IMR-90 (cell line): ENCODE data around the gene NPW. TPM values are rescaled to one million over a fixed set of nuclear protein-coding genes. Genes with fewer than 3 reads are reported as not detected.
A peak's percentile ranks its signal among the peaks of the same experiment; 100 is the strongest.

Experiments
- ATAC-seq: fragments of 200-7000 bp; cut with Tn5 transposase; 2 replicates; pipeline ENCODE4 v1.9.1; 2020; ENCODE audit warnings: low read depth, mild to moderate bottlenecking, moderate library complexity
- BruUV-seq: library from RNA; stranded (reverse); fragments of 400-500 nt; replicated peaks from 2 replicates; lab custom pipeline; 2021; lab: Mats Ljungman, UMichigan
- CTCF ChIA-PET: fragments of 300-600 bp; formaldehyde crosslinking; extraction: SDS; loops from one replicate; lab custom pipeline; 2021; ENCODE audit warnings: antibody characterized with exemption; lab: Yijun Ruan, JAX
- POLR2A ChIA-PET: fragments of 300-600 bp; sonication (Branson Sonifier 250); formaldehyde crosslinking; loops from one replicate; lab custom pipeline; 2022; ENCODE audit warnings: antibody characterized with exemption; ENCODE audit not compliant: unreplicated experiment; lab: Charles Lee
- DNase-seq: peaks from one replicate; pipeline ENCODE4 v3.0.0; 2013
- H2AFZ ChIP-seq: replicated peaks from 2 replicates; pipeline ENCODE3; 2013; ENCODE audit warnings: low read length, mild to moderate bottlenecking; ENCODE audit not compliant: poor library complexity
- H2AK5ac ChIP-seq: 2 replicates; pipeline ENCODE4 v1.6.1; 2013; ENCODE audit warnings: low read depth, low read length, inconsistent platforms
- H2AK9ac ChIP-seq: replicated peaks from 2 replicates; pipeline ENCODE3; 2013; ENCODE audit warnings: mild to moderate bottlenecking, low read depth, low read length, moderate library complexity; ENCODE audit not compliant: poor library complexity
- H2BK120ac ChIP-seq: 2 replicates; pipeline ENCODE4 v1.6.1; 2013; ENCODE audit warnings: low read depth, low read length, inconsistent platforms
- H2BK15ac ChIP-seq: 3 replicates; pipeline ENCODE4 v1.6.1; 2013; ENCODE audit warnings: low read depth, low read length, inconsistent platforms
- H2BK20ac ChIP-seq: 2 replicates; pipeline ENCODE4 v1.6.1; 2013; ENCODE audit warnings: low read depth, mild to moderate bottlenecking, inconsistent platforms, low read length, moderate library complexity
- H2BK5ac ChIP-seq: 2 replicates; pipeline ENCODE4 v1.6.1; 2013; ENCODE audit warnings: mild to moderate bottlenecking, low read depth, low read length, inconsistent platforms; ENCODE audit not compliant: poor library complexity, severe bottlenecking
- H3K14ac ChIP-seq: replicated peaks from 2 replicates; pipeline ENCODE4 v1.6.1; 2013; ENCODE audit warnings: low read depth, low read length, inconsistent platforms
- H3K18ac ChIP-seq: 2 replicates; pipeline ENCODE4 v1.6.1; 2013; ENCODE audit warnings: low read depth, low read length, control low read depth
- H3K23ac ChIP-seq: 2 replicates; pipeline ENCODE4 v1.6.1; 2013; ENCODE audit warnings: low read depth, low read length, inconsistent platforms
- H3K27ac ChIP-seq: 2 replicates; pipeline ENCODE4 v1.5.1; 2013; ENCODE audit warnings: mild to moderate bottlenecking, control low read depth, low read length; ENCODE audit not compliant: insufficient read depth
- H3K27me3 ChIP-seq: 2 replicates; pipeline ENCODE4 v1.6.1; 2013; ENCODE audit warnings: low read length; ENCODE audit not compliant: control insufficient read depth, insufficient read depth
- H3K36me3 ChIP-seq: 2 replicates; pipeline ENCODE4 v1.6.1; 2013; ENCODE audit warnings: low read length, mixed read lengths; ENCODE audit not compliant: control insufficient read depth, insufficient read depth
- H3K4ac ChIP-seq: 2 replicates; pipeline ENCODE4 v1.6.1; 2013; ENCODE audit warnings: low read depth, low read length, inconsistent platforms
- H3K4me1 ChIP-seq: 2 replicates; pipeline ENCODE4 v1.6.1; 2013; ENCODE audit warnings: low read length, mixed read lengths; ENCODE audit not compliant: control insufficient read depth, insufficient read depth
- H3K4me2 ChIP-seq: 2 replicates; pipeline ENCODE4 v1.6.1; 2013; ENCODE audit warnings: low read depth, mild to moderate bottlenecking, control low read depth, low read length, moderate library complexity
- H3K4me3 ChIP-seq: 2 replicates; pipeline ENCODE4 v1.5.1; 2013; ENCODE audit warnings: low read depth, mild to moderate bottlenecking, control low read depth, low read length, moderate library complexity; ENCODE audit not compliant: insufficient read depth
- H3K56ac ChIP-seq: 2 replicates; pipeline ENCODE4 v1.6.1; 2013; ENCODE audit warnings: low read length, inconsistent platforms; ENCODE audit not compliant: insufficient read depth; ENCODE audit errors: extremely low read depth
- H3K79me1 ChIP-seq, 2 experiments: 2 replicates each; pipeline ENCODE4 v1.6.1; 2013; ENCODE audit warnings: low read length in 2 of 2, inconsistent platforms in 1 of 2, low read depth in 1 of 2
- H3K9ac ChIP-seq: 2 replicates; pipeline ENCODE4 v1.6.1; 2013; ENCODE audit warnings: low read depth, low read length, control low read depth
- H3K9me1 ChIP-seq: 2 replicates; pipeline ENCODE4 v1.6.1; 2013; ENCODE audit warnings: low read length, inconsistent platforms; ENCODE audit not compliant: insufficient read depth
- H3K9me3 ChIP-seq: 2 replicates; pipeline ENCODE4 v1.6.1; 2013; ENCODE audit warnings: low read length; ENCODE audit not compliant: control insufficient read depth, insufficient read depth
- H4K20me1 ChIP-seq: 2 replicates; pipeline ENCODE4 v1.6.1; 2013; ENCODE audit warnings: low read length, inconsistent platforms; ENCODE audit not compliant: insufficient read depth
- H4K5ac ChIP-seq: 2 replicates; pipeline ENCODE4 v1.6.1; 2013; ENCODE audit warnings: mild to moderate bottlenecking, low read depth, low read length, control low read depth
- H4K8ac ChIP-seq, 2 experiments: 2 replicates each; pipeline ENCODE4 v1.6.1; 2013; ENCODE audit warnings: low read depth in 2 of 2, low read length in 2 of 2, control low read depth in 1 of 2, inconsistent platforms in 1 of 2
- H4K91ac ChIP-seq: 2 replicates; pipeline ENCODE4 v1.6.1; 2013; ENCODE audit warnings: low read depth, low read length, inconsistent platforms; ENCODE audit not compliant: insufficient read depth
- BHLHE40 ChIP-seq: fragments of 150-350 bp; IDR thresholded peaks from 2 replicates; pipeline ENCODE4 v1.6.1; 2016; ENCODE audit warnings: mild to moderate bottlenecking, low read depth, low read length
- CEBPB ChIP-seq: IDR thresholded peaks from 2 replicates; pipeline ENCODE4 v1.6.1; 2012; ENCODE audit warnings: low read depth, low read length, improper control_type of control experiment
- CHD1 ChIP-seq: IDR thresholded peaks from 2 replicates; pipeline ENCODE4 v1.6.1; 2012; ENCODE audit warnings: low read depth, low read length, improper control_type of control experiment
- FOS ChIP-seq: fragments of 150-350 bp; IDR thresholded peaks from 2 replicates; pipeline ENCODE4 v1.6.1; 2016; ENCODE audit warnings: low read depth, low read length
- MAFK ChIP-seq: IDR thresholded peaks from 2 replicates; pipeline ENCODE4 v1.6.1; 2012; ENCODE audit warnings: low read depth, low read length, improper control_type of control experiment
- MAZ ChIP-seq: IDR thresholded peaks from 2 replicates; pipeline ENCODE4 v1.6.1; 2012; ENCODE audit warnings: low read depth, mild to moderate bottlenecking, low read length, improper control_type of control experiment, moderate library complexity, borderline replicate concordance
- MXI1 ChIP-seq: IDR thresholded peaks from 2 replicates; pipeline ENCODE4 v1.6.1; 2012; ENCODE audit warnings: low read depth, mild to moderate bottlenecking, low read length, moderate library complexity, borderline replicate concordance
- NFE2L2 ChIP-seq: fragments of 150-350 bp; IDR thresholded peaks from 2 replicates; pipeline ENCODE4 v1.6.1; 2016; ENCODE audit warnings: low read depth, mild to moderate bottlenecking, low read length
- POLR2A ChIP-seq: IDR thresholded peaks from 2 replicates; pipeline ENCODE4 v1.6.1; 2012; ENCODE audit warnings: mild to moderate bottlenecking, low read depth, low read length
- RAD21 ChIP-seq: IDR thresholded peaks from 2 replicates; pipeline ENCODE4 v1.6.1; 2012; ENCODE audit warnings: low read length, improper control_type of control experiment
- RFX5 ChIP-seq: IDR thresholded peaks from 2 replicates; pipeline ENCODE4 v1.8.0; 2012; ENCODE audit warnings: low read depth, mild to moderate bottlenecking, low read length, moderate library complexity
- SMC3 ChIP-seq: fragments of 150-350 bp; IDR thresholded peaks from 2 replicates; pipeline ENCODE4 v1.6.1; 2016; ENCODE audit warnings: low read depth, mild to moderate bottlenecking, antibody characterized with exemption, low read length, moderate library complexity
- WGBS, 2 experiments: methylation state at CpG; one replicate each; pipeline versions ENCODE4 v1.1.5 to v1.1.7; 2013; ENCODE audit warnings: missing lambda C conversion rate in 2 of 2; ENCODE audit not compliant: insufficient read length in 1 of 2; ENCODE audit errors: extremely low coverage in 2 of 2; 5-methylcytosine and 5-hydroxymethylcytosine counted together
- dilution Hi-C: fragments of 300-500 bp; cut with HindIII; formaldehyde crosslinking; loops from one replicate; pipeline ENCODE4 v1.14.3; 2018; ENCODE audit warnings: low sequenced_read_pairs; ENCODE audit not compliant: unreplicated experiment
- in situ Hi-C: fragments of 300-500 bp; cut with MboI; formaldehyde crosslinking; loops from 3 replicates; pipeline ENCODE4 v1.14.3; 2019; ENCODE audit warnings: low sequenced_read_pairs, inconsistent platforms, mixed read lengths
- intact Hi-C: fragments of 100-400 bp; cut with micrococcal nuclease; formaldehyde crosslinking; loops from 2 replicates; pipeline ENCODE4 v1.10.0; 2022
- polyA plus RNA-seq, 3 experiments: library from polyadenylated mRNA; depleted of rRNA; stranded (reverse); fragments of >200 nt; gene quantifications; 2 replicates each; pipeline ENCODE4 v1.2.3, GENCODE V29; 2012; ENCODE audit warnings: low replicate concordance in 1 of 3
- total RNA-seq: library from RNA; depleted of rRNA; stranded (reverse); fragments of >200 nt; gene quantifications from 2 replicates; pipeline ENCODE4 v1.2.3, GENCODE V29; 2012
- TF ChIP-seq, protein P1 (sequence below): fragments of 150-350 bp; IDR thresholded peaks from 2 replicates; pipeline ENCODE4 v1.6.1; 2017; ENCODE audit warnings: mild to moderate bottlenecking, antibody characterized with exemption, low read length, low read depth
- TF ChIP-seq, protein P2 (sequence below): conservative IDR thresholded peaks from 2 replicates; pipeline ENCODE4 v1.5.1; 2012; ENCODE audit warnings: mild to moderate bottlenecking, low read depth, low read length, improper control_type of control experiment
- TF ChIP-seq, protein P3 (sequence below): fragments of 150-350 bp; IDR thresholded peaks from 2 replicates; pipeline ENCODE4 v1.6.1; 2016; ENCODE audit warnings: low read depth, mild to moderate bottlenecking, low read length, moderate library complexity, borderline replicate concordance

NPW gene
- total and polyA plus RNA-seq, 2 of the 4 experiments (the other 2 are of a cell fraction): 0.18 to 2.0 TPM

DNA sequence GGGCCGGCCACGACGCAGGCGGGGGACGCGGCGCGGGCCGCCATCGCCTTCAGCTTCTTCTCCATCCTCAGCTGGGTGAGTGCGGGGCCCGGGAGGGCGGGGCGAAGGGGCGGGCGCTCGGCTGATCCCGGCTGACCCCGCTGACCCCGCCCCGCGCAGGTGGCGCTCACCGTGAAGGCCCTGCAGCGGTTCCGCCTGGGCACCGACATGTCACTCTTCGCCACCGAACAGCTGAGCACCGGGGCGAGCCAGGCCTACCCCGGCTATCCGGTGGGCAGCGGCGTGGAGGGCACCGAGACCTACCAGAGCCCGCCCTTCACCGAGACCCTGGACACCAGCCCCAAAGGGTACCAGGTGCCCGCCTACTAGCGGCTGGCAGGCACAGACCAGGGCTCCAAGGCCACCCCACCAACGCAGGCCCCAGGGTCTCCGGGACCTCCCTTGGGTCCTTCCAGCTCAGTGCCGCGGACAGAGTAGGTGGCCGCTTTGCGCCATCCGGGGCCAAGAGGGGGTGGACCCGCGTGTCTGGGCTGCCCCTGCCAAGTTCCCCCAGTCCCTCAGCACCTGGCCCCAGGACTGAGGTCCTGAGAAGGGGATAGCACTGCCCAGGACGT, 26.8 kb upstream of the NPW start:
- ATAC-seq: no peak
- BruUV-seq: no TSS peak
- TF ChIP-seq MAZ: no peak
- no peak for TF ChIP-seq FOS
- no peak for TF ChIP-seq MAFK
- TF ChIP-seq CEBPB: no peak
- TF ChIP-seq POLR2A: no peak
- no peak for TF ChIP-seq MXI1
- TF ChIP-seq SMC3: no peak
- TF ChIP-seq, protein P1, sequence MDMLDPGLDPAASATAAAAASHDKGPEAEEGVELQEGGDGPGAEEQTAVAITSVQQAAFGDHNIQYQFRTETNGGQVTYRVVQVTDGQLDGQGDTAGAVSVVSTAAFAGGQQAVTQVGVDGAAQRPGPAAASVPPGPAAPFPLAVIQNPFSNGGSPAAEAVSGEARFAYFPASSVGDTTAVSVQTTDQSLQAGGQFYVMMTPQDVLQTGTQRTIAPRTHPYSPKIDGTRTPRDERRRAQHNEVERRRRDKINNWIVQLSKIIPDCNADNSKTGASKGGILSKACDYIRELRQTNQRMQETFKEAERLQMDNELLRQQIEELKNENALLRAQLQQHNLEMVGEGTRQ: no peak
- no peak for TF ChIP-seq CHD1
- TF ChIP-seq, protein P2, sequence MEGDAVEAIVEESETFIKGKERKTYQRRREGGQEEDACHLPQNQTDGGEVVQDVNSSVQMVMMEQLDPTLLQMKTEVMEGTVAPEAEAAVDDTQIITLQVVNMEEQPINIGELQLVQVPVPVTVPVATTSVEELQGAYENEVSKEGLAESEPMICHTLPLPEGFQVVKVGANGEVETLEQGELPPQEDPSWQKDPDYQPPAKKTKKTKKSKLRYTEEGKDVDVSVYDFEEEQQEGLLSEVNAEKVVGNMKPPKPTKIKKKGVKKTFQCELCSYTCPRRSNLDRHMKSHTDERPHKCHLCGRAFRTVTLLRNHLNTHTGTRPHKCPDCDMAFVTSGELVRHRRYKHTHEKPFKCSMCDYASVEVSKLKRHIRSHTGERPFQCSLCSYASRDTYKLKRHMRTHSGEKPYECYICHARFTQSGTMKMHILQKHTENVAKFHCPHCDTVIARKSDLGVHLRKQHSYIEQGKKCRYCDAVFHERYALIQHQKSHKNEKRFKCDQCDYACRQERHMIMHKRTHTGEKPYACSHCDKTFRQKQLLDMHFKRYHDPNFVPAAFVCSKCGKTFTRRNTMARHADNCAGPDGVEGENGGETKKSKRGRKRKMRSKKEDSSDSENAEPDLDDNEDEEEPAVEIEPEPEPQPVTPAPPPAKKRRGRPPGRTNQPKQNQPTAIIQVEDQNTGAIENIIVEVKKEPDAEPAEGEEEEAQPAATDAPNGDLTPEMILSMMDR: no peak
- TF ChIP-seq NFE2L2: no peak
- TF ChIP-seq, protein P3, sequence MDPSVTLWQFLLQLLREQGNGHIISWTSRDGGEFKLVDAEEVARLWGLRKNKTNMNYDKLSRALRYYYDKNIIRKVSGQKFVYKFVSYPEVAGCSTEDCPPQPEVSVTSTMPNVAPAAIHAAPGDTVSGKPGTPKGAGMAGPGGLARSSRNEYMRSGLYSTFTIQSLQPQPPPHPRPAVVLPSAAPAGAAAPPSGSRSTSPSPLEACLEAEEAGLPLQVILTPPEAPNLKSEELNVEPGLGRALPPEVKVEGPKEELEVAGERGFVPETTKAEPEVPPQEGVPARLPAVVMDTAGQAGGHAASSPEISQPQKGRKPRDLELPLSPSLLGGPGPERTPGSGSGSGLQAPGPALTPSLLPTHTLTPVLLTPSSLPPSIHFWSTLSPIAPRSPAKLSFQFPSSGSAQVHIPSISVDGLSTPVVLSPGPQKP: no peak
- no peak for TF ChIP-seq RFX5
- TF ChIP-seq RAD21: no peak
- TF ChIP-seq BHLHE40: no peak

More for the DNA sequence above, 26.8 kb upstream of the NPW start:
- Histone ChIP-seq H3K18ac (no peak overlapping the region), H2BK5ac (no peak overlapping the region), H3K4me2 (peak overlapping the region; percentile 61; the same call in 1 of the 2 replicates), H3K4me1 (peaks cover 24% of the 10 kb centered on the region), H3K27ac (no peak overlapping the region), H3K9me3 (peaks cover 2% of the 10 kb centered on the region; the same call in 1 of the 2 replicates), H3K9me1 (peaks cover 27% of the 10 kb centered on the region), H3K4ac (0 out of 2 replicates have a peak overlapping the region, but pooled peaks have one; percentile 20), H2AK5ac (no peak overlapping the region), H4K91ac (no peak overlapping the region), H2BK20ac (no peak overlapping the region), H3K79me1 (peaks cover 0 to 18% of the 10 kb centered on the region in 2 experiments; a peak in 3 of 4 replicates), H4K8ac (peak overlapping the region in 1 of 2 experiments; percentile 80; a peak in 1 of 4 replicates), H3K14ac (no peak overlapping the region), H2BK15ac (no peak overlapping the region), H4K5ac (peak overlapping the region; percentile 92), H3K9ac (no peak overlapping the region), H4K20me1 (peaks cover 6% of the 10 kb centered on the region), H3K36me3 (peaks cover 2% of the 10 kb centered on the region; the same call in 1 of the 2 replicates), H3K23ac (no peak overlapping the region), H3K4me3 (no peak overlapping the region; the same call in 1 of the 2 replicates), H2BK120ac (no peak overlapping the region), H3K27me3 (peaks cover 17% of the 10 kb centered on the region), H2AFZ (peak overlapping the region; percentile 94), H2AK9ac (peak overlapping the region; percentile 88), H3K56ac (no peak overlapping the region)
- WGBS, 2 experiments: 64% methylated on average over 19 of the region's 50 CpGs; no CpG with 5 or more reads in 1 of the 2 experiments
- no peak for DNase-seq
- in situ Hi-C loops: no loop called here
- intact Hi-C loops: no loop called here
- dilution Hi-C loops: no loop called here
- ChIA-PET CTCF (no interaction called here), POLR2A (no interaction called here)
